22Rv1 (cell line): ENCODE results near the gene UBE2H.

Experiments
- H3K27ac ChIP-seq: fragments of 450-650 bp; 2 replicates; pipeline ENCODE4 v1.5.1; 2017
- ZFX ChIP-seq: fragments of 450-650 bp; IDR thresholded peaks from 2 replicates; pipeline ENCODE4 v1.6.1; 2017; ENCODE audit warnings: antibody characterized with exemption, borderline replicate concordance
- TF ChIP-seq, protein P1 (sequence below): fragments of 450-650 bp; IDR thresholded peaks from 2 replicates; pipeline ENCODE4 v1.5.1; 2017; ENCODE audit warnings: mild to moderate bottlenecking

The UBE2H gene

DNA sequence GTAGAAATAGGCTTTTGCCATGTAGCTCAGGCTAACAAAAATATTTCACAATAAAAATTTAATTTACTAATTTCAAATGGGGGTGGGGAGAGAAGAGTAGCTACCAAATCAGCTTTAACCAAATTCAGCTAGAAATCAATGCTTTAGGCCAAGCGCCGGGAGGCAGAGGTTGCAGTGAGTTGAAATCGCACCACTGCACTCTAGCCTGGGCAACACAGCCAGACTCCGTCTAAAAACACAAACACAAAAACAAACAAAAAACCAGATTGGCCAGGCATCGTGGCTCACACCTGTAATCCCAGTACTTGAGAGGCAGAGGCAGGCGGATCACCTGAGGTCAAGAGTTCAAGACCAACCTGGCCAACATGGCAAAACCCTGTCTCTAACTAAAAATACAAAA, 9.4 kb downstream of the UBE2H start:
- H3K27ac ChIP-seq, result no peak overlapping the region
- TF ChIP-seq ZFX, result no peak
- TF ChIP-seq, protein P1, sequence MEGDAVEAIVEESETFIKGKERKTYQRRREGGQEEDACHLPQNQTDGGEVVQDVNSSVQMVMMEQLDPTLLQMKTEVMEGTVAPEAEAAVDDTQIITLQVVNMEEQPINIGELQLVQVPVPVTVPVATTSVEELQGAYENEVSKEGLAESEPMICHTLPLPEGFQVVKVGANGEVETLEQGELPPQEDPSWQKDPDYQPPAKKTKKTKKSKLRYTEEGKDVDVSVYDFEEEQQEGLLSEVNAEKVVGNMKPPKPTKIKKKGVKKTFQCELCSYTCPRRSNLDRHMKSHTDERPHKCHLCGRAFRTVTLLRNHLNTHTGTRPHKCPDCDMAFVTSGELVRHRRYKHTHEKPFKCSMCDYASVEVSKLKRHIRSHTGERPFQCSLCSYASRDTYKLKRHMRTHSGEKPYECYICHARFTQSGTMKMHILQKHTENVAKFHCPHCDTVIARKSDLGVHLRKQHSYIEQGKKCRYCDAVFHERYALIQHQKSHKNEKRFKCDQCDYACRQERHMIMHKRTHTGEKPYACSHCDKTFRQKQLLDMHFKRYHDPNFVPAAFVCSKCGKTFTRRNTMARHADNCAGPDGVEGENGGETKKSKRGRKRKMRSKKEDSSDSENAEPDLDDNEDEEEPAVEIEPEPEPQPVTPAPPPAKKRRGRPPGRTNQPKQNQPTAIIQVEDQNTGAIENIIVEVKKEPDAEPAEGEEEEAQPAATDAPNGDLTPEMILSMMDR, result no peak

DNA sequence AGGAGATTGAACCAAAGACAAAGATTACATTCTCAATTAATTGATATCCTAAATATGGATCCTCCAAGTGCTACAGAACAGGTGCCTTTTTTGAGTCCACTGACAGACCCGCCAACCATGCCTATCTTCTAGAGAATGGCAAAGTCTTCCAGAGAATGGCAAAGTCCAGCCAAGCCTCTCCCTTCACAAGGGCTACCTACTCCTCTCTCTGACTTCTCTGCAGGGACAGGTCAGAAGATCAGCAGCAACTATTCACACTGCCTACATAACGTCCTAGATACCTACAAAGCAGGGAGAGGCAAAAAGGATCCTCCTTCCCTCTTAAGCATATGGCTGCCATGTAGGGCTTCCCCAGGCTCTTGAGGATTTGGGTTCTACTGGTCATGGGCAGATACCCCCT, 12.4 kb downstream of the UBE2H start:
- H3K27ac ChIP-seq, result no peak overlapping the region
- TF ChIP-seq, protein P1, result no peak
- TF ChIP-seq ZFX, result no peak

DNA sequence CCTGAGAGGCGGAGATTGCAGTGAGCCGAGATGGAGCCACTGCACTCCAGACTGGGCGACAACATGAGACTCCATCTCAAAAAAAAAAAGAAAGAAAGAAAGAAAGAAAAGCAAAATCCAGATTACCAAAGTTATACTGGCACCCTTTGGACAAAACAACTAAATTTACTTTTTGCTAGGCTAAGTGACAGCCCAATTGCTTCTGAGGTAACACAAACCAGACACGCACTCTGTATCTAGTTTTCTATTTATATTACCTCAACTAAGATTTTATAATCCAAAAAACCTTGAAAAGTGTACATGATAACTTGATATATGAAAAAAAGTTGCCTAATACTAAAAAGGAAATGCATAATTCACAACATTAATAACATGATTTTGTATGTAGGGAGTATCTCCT, 12.9 kb downstream of the UBE2H start:
- TF ChIP-seq, protein P1, result no peak
- no peak for TF ChIP-seq ZFX
- no peak overlapping the region for H3K27ac ChIP-seq

DNA sequence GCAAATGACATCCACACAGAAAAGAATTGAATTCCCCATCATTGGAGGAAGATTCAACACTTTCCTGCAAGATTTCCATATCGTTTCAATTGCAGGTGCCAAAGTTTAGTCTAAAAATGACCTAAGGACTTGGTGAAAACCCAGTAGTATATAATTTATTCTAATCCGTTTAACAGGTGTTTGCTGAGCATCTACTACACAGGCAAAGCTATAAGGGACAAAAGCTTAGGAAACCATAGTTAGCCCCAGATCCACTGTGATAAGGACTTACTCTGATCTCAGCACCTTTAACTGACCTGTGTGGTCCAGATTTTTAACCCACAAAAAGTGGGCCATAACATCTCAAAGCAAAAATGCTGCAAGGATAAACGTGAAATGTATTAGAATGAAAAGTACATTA, 19.1 kb downstream of the UBE2H start:
- TF ChIP-seq ZFX, result no peak
- TF ChIP-seq, protein P1, result no peak
- no peak overlapping the region for H3K27ac ChIP-seq

DNA sequence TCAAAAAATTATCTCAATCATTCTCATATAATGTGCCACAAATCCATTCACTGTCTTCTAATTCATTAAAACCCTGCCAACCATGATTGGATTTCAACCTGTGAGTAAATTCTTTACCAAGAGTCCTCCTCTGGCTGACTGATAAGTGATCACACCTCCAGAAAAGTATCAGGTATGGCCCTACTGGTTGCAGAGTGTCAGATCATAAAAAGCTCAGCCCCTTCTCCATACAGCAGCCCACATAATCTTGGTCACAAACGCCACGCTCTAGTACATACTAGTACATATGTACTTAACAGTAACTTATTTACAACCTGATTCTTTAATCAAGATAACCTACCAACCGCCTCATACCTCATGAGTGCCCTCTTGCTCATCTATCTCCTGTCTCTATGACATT, 26.1 kb downstream of the UBE2H start:
- no peak overlapping the region for H3K27ac ChIP-seq
- no peak for TF ChIP-seq ZFX
- TF ChIP-seq, protein P1, result no peak

DNA sequence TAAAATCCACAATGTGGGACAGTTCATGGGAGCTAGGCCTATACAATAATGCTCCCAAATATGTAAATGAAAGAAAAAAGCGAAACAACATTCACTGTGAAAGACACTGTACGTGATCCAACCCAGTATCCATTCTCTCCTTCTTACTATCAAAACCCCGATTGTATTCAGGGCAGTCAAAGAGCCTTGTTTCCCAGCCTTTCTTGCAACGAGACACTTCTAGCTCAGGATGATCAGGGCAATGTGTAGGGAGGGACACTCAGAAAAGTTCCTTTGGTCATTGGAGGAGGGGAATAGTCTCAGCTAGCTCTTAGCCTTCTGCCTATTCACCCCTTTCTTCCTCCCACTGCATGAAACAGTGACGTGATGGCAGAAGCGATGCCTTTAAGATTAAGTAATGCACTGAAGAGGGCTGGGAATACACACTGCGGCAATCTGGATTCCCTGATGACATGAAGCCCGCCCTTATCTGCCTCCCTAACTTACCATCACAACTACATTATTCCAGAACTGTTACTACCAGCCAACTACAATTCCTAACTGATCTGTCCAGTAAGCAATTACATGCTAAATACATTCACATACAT, 27.3 kb downstream of the UBE2H start:
- no peak for TF ChIP-seq ZFX
- TF ChIP-seq, protein P1, result no peak
- H3K27ac ChIP-seq, result no peak overlapping the region

DNA sequence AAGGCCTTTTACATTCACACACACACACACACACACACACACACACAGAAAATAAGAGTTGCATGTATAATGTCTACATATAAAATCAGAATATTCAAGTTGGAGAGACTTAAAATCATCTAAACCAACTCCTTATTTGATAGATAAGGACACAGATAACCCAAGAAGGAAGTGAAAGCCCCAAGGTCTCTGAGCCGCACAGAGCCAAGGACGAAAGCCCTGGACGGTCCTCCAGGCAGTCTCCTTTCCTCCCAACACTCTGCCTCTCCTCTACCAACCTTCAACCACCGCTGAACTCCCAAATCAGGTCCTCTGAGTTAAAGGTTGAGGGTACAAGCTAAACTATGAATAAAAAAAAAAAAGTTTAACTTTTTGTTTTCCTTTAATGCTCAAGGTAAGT, 28.2 kb downstream of the UBE2H start:
- TF ChIP-seq, protein P1, result no peak
- TF ChIP-seq ZFX, result no peak
- H3K27ac ChIP-seq, result no peak overlapping the region
